GM12878 (cell line): ENCODE data around the gene TAF3. TPM values are rescaled to one million over a fixed set of nuclear protein-coding genes. Genes with fewer than 3 reads are reported as not detected.

Experiments
- ATAC-seq: fragments of 200-7000 bp; cut with Tn5 transposase; 3 replicates; pipeline ENCODE4 v1.9.1; 2020; ENCODE audit warnings: mild to moderate bottlenecking, moderate library complexity
- BruUV-seq: library from RNA; stranded (reverse); fragments of 400-500 nt; replicated peaks from 2 replicates; lab custom pipeline; 2021; lab: Mats Ljungman, UMichigan
- CTCF ChIA-PET: fragments of 300-600 bp; sonication (Branson Sonifier 250); formaldehyde crosslinking; extraction: SDS; loops from one replicate; lab custom pipeline; 2021; ENCODE audit warnings: inconsistent platforms; lab: Yijun Ruan, JAX
- POLR2A ChIA-PET: fragments of 350-600 bp; formaldehyde crosslinking; extraction: SDS; loops from one replicate; lab custom pipeline; 2021; ENCODE audit warnings: inconsistent platforms; lab: Charles Lee
- RAD21 ChIA-PET: fragments of 300-600 bp; sonication (Branson Sonifier 250); formaldehyde crosslinking; loops from one replicate; lab custom pipeline; 2023; ENCODE audit warnings: antibody characterized with exemption; ENCODE audit not compliant: unreplicated experiment; lab: Charles Lee
- SMC1A ChIA-PET: fragments of 300-600 bp; sonication (Branson Sonifier 250); formaldehyde crosslinking; loops from one replicate; lab custom pipeline; 2023; ENCODE audit not compliant: unreplicated experiment, uncharacterized antibody; lab: Charles Lee
- DNase-seq: peaks from one replicate; pipeline ENCODE4 v3.0.0-alpha.2; 2011; ENCODE audit warnings: low read depth, low spot score
- FAIRE-seq: peaks from 3 replicates; lab custom pipeline; 2011; peaks lifted over from hg19 to GRCh38; lab: Jason Lieb, UNC
- H2AFZ ChIP-seq: 2 replicates; pipeline ENCODE4 v1.6.0; 2011; ENCODE audit warnings: low read depth, low read length, control low read depth; ENCODE audit not compliant: control insufficient read depth
- H3K27ac ChIP-seq: 2 replicates; pipeline ENCODE4 v1.5.1; 2011; ENCODE audit warnings: control low read depth; ENCODE audit not compliant: control insufficient read depth, insufficient read depth
- H3K27me3 ChIP-seq, 2 experiments: replicated peaks in 1 of 2; 2 replicates each; pipeline versions ENCODE4 v1.6.0 to v1.6.1; 2011; ENCODE audit warnings: low read length in 1 of 2; ENCODE audit not compliant: control insufficient read depth in 2 of 2, insufficient read depth in 2 of 2
- H3K36me3 ChIP-seq, 2 experiments: 2 replicates each; pipeline ENCODE4 v1.5.1; 2011; ENCODE audit warnings: low read length in 1 of 2; ENCODE audit not compliant: control insufficient read depth in 2 of 2, insufficient read depth in 2 of 2
- H3K4me1 ChIP-seq: 2 replicates; pipeline ENCODE4 v1.6.1; 2011; ENCODE audit warnings: mild to moderate bottlenecking, low read length, moderate library complexity, mixed read lengths; ENCODE audit not compliant: control insufficient read depth, insufficient read depth
- H3K4me2 ChIP-seq: 2 replicates; pipeline ENCODE4 v1.6.0; 2011; ENCODE audit warnings: control low read depth; ENCODE audit not compliant: control insufficient read depth, insufficient read depth
- H3K4me3 ChIP-seq: fragments of 200-600 bp; sonication (generic); 2 replicates; pipeline ENCODE4 v1.5.1; 2016
- H3K79me2 ChIP-seq: 2 replicates; pipeline ENCODE4 v1.6.0; 2011; ENCODE audit warnings: low read length; ENCODE audit not compliant: control insufficient read depth, insufficient read depth
- H3K9ac ChIP-seq: 2 replicates; pipeline ENCODE4 v1.8.0; 2011; ENCODE audit warnings: low read length, control low read depth, mixed read lengths; ENCODE audit not compliant: control insufficient read depth, insufficient read depth
- H3K9me3 ChIP-seq: replicated peaks from 3 replicates; pipeline ENCODE4 v1.5.1; 2011; ENCODE audit warnings: mild to moderate bottlenecking, low read length; ENCODE audit not compliant: control insufficient read depth, insufficient read depth
- H4K20me1 ChIP-seq: 2 replicates; pipeline ENCODE4 v1.6.0; 2011; ENCODE audit not compliant: control insufficient read depth, insufficient read depth
- EZH2 ChIP-seq: IDR thresholded peaks from 2 replicates; pipeline ENCODE4 v1.6.1; 2012; ENCODE audit warnings: low read depth, mild to moderate bottlenecking, control low read depth, inconsistent platforms, low read length, borderline replicate concordance; ENCODE audit not compliant: control insufficient read depth
- JUND ChIP-seq: IDR thresholded peaks from 2 replicates; pipeline ENCODE4 v1.6.1; 2012; ENCODE audit warnings: low read depth, mild to moderate bottlenecking, low read length, improper control_type of control experiment, moderate library complexity
- NFIC ChIP-seq: IDR thresholded peaks from 2 replicates; pipeline ENCODE4 v1.6.1; 2012; ENCODE audit warnings: low read depth, mild to moderate bottlenecking, inconsistent platforms, low read length, moderate library complexity
- POU2F2 ChIP-seq: IDR thresholded peaks from 3 replicates; pipeline ENCODE4 v1.6.1; 2011; ENCODE audit warnings: low read depth, mild to moderate bottlenecking, low read length, borderline replicate concordance
- PRDM15 ChIP-seq: fragments of 450-650 bp; formaldehyde crosslinking; IDR thresholded peaks from 2 replicates; pipeline ENCODE4 v1.4.0; 2020; ENCODE audit warnings: mild to moderate bottlenecking, moderate library complexity
- RFX5 ChIP-seq: IDR thresholded peaks from 2 replicates; pipeline ENCODE4 v1.6.1; 2011; ENCODE audit warnings: low read depth, low read length, improper control_type of control experiment
- SPI1 ChIP-seq: IDR thresholded peaks from 2 replicates; pipeline ENCODE4 v1.6.1; 2011; ENCODE audit warnings: low read depth, mild to moderate bottlenecking, low read length, moderate library complexity, borderline replicate concordance; ENCODE audit not compliant: insufficient read depth
- WRNIP1 ChIP-seq: IDR thresholded peaks from 2 replicates; pipeline ENCODE4 v1.6.1; 2011; ENCODE audit warnings: low read depth, low read length, improper control_type of control experiment, borderline replicate concordance
- ZBTB11 ChIP-seq: fragments of 450-650 bp; formaldehyde crosslinking; IDR thresholded peaks from 2 replicates; pipeline ENCODE4 v1.5.0; 2022; ENCODE audit warnings: mild to moderate bottlenecking, missing genetic modification characterization
- in situ Hi-C: fragments of 300-500 bp; cut with MboI; formaldehyde crosslinking; loops from 9 replicates; pipeline ENCODE4 v1.14.3; 2018; ENCODE audit warnings: mixed read lengths
- intact Hi-C: fragments of 100-400 bp; cut with micrococcal nuclease; formaldehyde crosslinking; loops from one replicate; pipeline ENCODE4 v1.14.2; 2022; ENCODE audit not compliant: unreplicated experiment
- polyA plus RNA-seq, 11 experiments: library from polyadenylated mRNA; depleted of rRNA in 4 of 11; unstranded in 6 of 11; stranded (reverse) in 5 of 11; fragments of >200 nt; fragmentation: Nextera tagmentation in 4 of 11; fragmentation: Illumina TruSeq in 1 of 11; extraction: Ambion mirVana in 4 of 11; extraction: Trizol in 1 of 11; gene quantifications; 1 replicate in 1 of 11; 2 replicates in 10 of 11; pipeline versions ENCODE4 v1.2.1 to v1.2.3, GENCODE V29; 2011 to 2016; ENCODE audit warnings: inconsistent platforms in 2 of 11, missing spikeins in 2 of 11, low read depth in 1 of 11
- total RNA-seq, 4 experiments: library from RNA; depleted of rRNA in 3 of 4; stranded (reverse); fragments of >200 nt in 3 of 4; fragmentation: Illumina TruSeq in 1 of 4; extraction: Trizol in 1 of 4; gene quantifications; 2 replicates each; pipeline versions ENCODE4 v1.2.1 to v1.2.3, GENCODE V29; 2013 to 2021
- TF ChIP-seq, protein P1 (sequence below): fragments of 450-650 bp; formaldehyde crosslinking; IDR thresholded peaks from 2 replicates; pipeline ENCODE4 v1.4.0; 2022; ENCODE audit warnings: mild to moderate bottlenecking, moderate library complexity
- TF ChIP-seq, protein P2 (sequence below): fragments of 450-650 bp; IDR thresholded peaks from 2 replicates; pipeline ENCODE4 v1.6.1; 2017; ENCODE audit warnings: mild to moderate bottlenecking, low read depth, inconsistent platforms; ENCODE audit not compliant: poor library complexity, severe bottlenecking

Gene TAF3
- total and polyA plus RNA-seq, 10 of the 15 experiments (the other 5 are each of a cell fraction or from before 2014, with no cell fraction given): 2.0 to 10.1 (median 3.7) TPM

DNA sequence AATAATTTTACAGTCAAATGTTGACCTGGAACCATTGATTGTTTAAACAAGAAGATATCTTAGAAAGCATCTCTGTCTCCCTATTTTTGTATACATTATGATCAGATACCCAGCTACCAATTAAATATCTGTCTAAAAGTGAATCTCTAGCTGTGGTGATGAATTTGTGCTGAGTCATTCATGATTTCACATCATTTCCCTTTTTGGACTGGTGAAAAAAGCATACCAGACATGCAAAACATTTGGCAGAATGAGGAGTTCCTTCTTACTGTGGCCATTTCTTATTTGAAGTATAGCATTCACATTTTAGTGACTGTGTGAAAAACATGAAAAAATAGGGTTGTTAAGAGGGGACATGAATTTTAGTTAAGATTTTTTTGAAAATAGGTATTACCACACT lies 138.2 kb downstream of the TAF3 start:
- ChIA-PET CTCF (no interaction called here), SMC1A (no interaction called here), RAD21 (no interaction called here), POLR2A (no interaction called here)
- FAIRE-seq (peak; percentile 88), ATAC-seq (peak; percentile 97), DNase-seq (peak; percentile 45)
- Histone ChIP-seq H3K36me3 (no peaks in the 10 kb centered on the region), H4K20me1 (no peaks in the 10 kb centered on the region), H2AFZ (no peak overlapping the region), H3K79me2 (no peaks in the 10 kb centered on the region; the same call in none of the 2 replicates), H3K4me1 (peaks cover 6% of the 10 kb centered on the region; the same call in 1 of the 2 replicates), H3K27me3 (no peaks in the 10 kb centered on the region), H3K4me3 (no peak overlapping the region), H3K27ac (no peak overlapping the region), H3K4me2 (peak overlapping the region; percentile 13; the same call in 1 of the 2 replicates), H3K9ac (no peak overlapping the region), H3K9me3 (no peaks in the 10 kb centered on the region)
- intact Hi-C loops: no loop called here
- no TSS peak for BruUV-seq
- in situ Hi-C loops: no loop called here
- TF ChIP-seq RFX5: no peak
- TF ChIP-seq POU2F2: peak; percentile 80; the same call in 2 of the 3 replicates
- TF ChIP-seq WRNIP1: no peak
- TF ChIP-seq PRDM15 (CRISPR knock-in tag): no peak
- peak; percentile 25; the same call in 1 of the 2 replicates for TF ChIP-seq NFIC
- TF ChIP-seq, protein P1, sequence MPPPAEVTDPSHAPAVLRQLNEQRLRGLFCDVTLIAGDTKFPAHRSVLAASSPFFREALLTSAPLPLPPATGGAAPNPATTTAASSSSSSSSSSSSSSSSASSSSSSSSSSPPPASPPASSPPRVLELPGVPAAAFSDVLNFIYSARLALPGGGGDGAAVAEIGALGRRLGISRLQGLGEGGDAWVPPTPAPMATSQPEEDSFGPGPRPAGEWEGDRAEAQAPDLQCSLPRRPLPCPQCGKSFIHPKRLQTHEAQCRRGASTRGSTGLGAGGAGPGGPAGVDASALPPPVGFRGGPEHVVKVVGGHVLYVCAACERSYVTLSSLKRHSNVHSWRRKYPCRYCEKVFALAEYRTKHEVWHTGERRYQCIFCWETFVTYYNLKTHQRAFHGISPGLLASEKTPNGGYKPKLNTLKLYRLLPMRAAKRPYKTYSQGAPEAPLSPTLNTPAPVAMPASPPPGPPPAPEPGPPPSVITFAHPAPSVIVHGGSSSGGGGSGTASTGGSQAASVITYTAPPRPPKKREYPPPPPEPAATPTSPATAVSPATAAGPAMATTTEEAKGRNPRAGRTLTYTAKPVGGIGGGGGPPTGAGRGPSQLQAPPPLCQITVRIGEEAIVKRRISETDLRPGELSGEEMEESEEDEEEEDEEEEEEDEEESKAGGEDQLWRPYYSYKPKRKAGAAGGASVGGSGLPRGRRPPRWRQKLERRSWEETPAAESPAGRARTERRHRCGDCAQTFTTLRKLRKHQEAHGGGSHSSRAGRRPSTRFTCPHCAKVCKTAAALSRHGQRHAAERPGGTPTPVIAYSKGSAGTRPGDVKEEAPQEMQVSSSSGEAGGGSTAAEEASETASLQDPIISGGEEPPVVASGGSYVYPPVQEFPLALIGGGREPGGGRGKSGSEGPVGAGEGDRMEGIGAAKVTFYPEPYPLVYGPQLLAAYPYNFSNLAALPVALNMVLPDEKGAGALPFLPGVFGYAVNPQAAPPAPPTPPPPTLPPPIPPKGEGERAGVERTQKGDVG: no peak
- TF ChIP-seq, protein P2, sequence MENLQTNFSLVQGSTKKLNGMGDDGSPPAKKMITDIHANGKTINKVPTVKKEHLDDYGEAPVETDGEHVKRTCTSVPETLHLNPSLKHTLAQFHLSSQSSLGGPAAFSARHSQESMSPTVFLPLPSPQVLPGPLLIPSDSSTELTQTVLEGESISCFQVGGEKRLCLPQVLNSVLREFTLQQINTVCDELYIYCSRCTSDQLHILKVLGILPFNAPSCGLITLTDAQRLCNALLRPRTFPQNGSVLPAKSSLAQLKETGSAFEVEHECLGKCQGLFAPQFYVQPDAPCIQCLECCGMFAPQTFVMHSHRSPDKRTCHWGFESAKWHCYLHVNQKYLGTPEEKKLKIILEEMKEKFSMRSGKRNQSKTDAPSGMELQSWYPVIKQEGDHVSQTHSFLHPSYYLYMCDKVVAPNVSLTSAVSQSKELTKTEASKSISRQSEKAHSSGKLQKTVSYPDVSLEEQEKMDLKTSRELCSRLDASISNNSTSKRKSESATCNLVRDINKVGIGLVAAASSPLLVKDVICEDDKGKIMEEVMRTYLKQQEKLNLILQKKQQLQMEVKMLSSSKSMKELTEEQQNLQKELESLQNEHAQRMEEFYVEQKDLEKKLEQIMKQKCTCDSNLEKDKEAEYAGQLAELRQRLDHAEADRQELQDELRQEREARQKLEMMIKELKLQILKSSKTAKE: peak; percentile 88
- no peak for TF ChIP-seq EZH2
- no peak for TF ChIP-seq ZBTB11 (CRISPR knock-in tag)
- peak; percentile 69 for TF ChIP-seq SPI1
- TF ChIP-seq JUND: no peak
